Caco-2 (cell line): Measurements from ENCODE around the gene C1orf74. TPM values are rescaled to one million over a fixed set of nuclear protein-coding genes. Genes with fewer than 3 reads are reported as not detected.

Experiments used
- BruUV-seq: library from RNA; stranded (reverse); fragments of 400-500 nt; replicated peaks from 2 replicates; lab custom pipeline; 2021; lab: Mats Ljungman, UMichigan
- CTCF ChIA-PET: fragments of 300-600 bp; sonication (Branson Sonifier 250); formaldehyde crosslinking; loops from one replicate; lab custom pipeline; 2022; ENCODE audit warnings: antibody characterized with exemption; lab: Charles Lee
- POLR2A ChIA-PET: fragments of 300-600 bp; sonication (Branson Sonifier 250); formaldehyde crosslinking; loops from one replicate; lab custom pipeline; 2022; ENCODE audit warnings: antibody characterized with exemption; lab: Charles Lee
- DNase-seq, 2 experiments: peaks; one replicate each; pipeline versions ENCODE4 v3.0.0 to v3.0.0-alpha.2; 2020 to 2022
- H3K27me3 ChIP-seq: replicated peaks from 2 replicates; pipeline ENCODE4 v1.6.0; 2011; ENCODE audit warnings: low read length; ENCODE audit not compliant: control insufficient read depth, insufficient read depth
- H3K36me3 ChIP-seq: 2 replicates; pipeline ENCODE4 v1.5.1; 2011; ENCODE audit warnings: low read length; ENCODE audit not compliant: control insufficient read depth, insufficient read depth
- H3K4me1 ChIP-seq: fragments of 250-450 bp; sonication (Bioruptor Pico); 2 replicates; pipeline ENCODE4 v1.5.1; 2020; ENCODE audit warnings: mild to moderate bottlenecking
- H3K4me3 ChIP-seq: 2 replicates; pipeline ENCODE4 v1.5.1; 2011; ENCODE audit warnings: low read depth, mild to moderate bottlenecking, control low read depth, low read length
- H3K9me3 ChIP-seq: fragments of 250-450 bp; sonication (Bioruptor Pico); 2 replicates; pipeline ENCODE4 v1.5.1; 2020; ENCODE audit warnings: mild to moderate bottlenecking, moderate library complexity
- H3K27ac Mint-ChIP-seq: one replicate; pipeline ENCODE4 v1.8.0; 2022; ENCODE audit warnings: mixed read lengths; ENCODE audit not compliant: unreplicated experiment
- H3K27me3 Mint-ChIP-seq: one replicate; pipeline ENCODE4 v1.8.0; 2022; ENCODE audit warnings: mixed read lengths; ENCODE audit not compliant: insufficient read depth, unreplicated experiment
- H3K36me3 Mint-ChIP-seq: one replicate; pipeline ENCODE4 v1.8.0; 2022; ENCODE audit warnings: mild to moderate bottlenecking, mixed read lengths; ENCODE audit not compliant: insufficient read depth, unreplicated experiment
- H3K4me1 Mint-ChIP-seq: one replicate; pipeline ENCODE4 v1.8.0; 2022; ENCODE audit warnings: low read depth, mixed read lengths; ENCODE audit not compliant: unreplicated experiment
- H3K4me3 Mint-ChIP-seq: one replicate; pipeline ENCODE4 v1.8.0; 2022; ENCODE audit warnings: mild to moderate bottlenecking, moderate library complexity, mixed read lengths; ENCODE audit not compliant: unreplicated experiment
- H3K9me3 Mint-ChIP-seq: one replicate; pipeline ENCODE4 v1.8.0; 2022; ENCODE audit warnings: mixed read lengths; ENCODE audit not compliant: unreplicated experiment
- CTCF ChIP-seq, 2 experiments: fragments of 200-600 bp in 1 of 2; IDR thresholded peaks; 1 replicate in 1 of 2; 2 replicates in 1 of 2; pipeline versions ENCODE4 v1.5.1 to v1.8.0; 2011 to 2022; ENCODE audit warnings: antibody characterized with exemption in 1 of 2, control low read depth in 1 of 2, inconsistent platforms in 1 of 2, low read depth in 1 of 2, low read length in 1 of 2, mild to moderate bottlenecking in 1 of 2, moderate library complexity in 1 of 2; ENCODE audit not compliant: insufficient read depth in 1 of 2, severe bottlenecking in 1 of 2, unreplicated experiment in 1 of 2
- intact Hi-C: fragments of 100-400 bp; cut with micrococcal nuclease; formaldehyde crosslinking; loops from one replicate; pipeline ENCODE4 v1.10.0; 2022; ENCODE audit not compliant: unreplicated experiment
- total RNA-seq: library from RNA; stranded (reverse); gene quantifications from 2 replicates; pipeline ENCODE4 v1.2.3, GENCODE V29; 2022

C1orf74 gene
- total RNA-seq, 1 experiment from 2014 or later: 4.5 TPM

- Histone ChIP-seq H3K4me3 (no peak overlapping the region), H3K36me3 (no peaks in the 10 kb centered on the region), H3K9me3 (no peaks in the 10 kb centered on the region), H3K27me3 (no peaks in the 10 kb centered on the region), H3K4me1 (no peaks in the 10 kb centered on the region)
- TF ChIP-seq CTCF (IDR thresholded peaks at IDR 0.05; ENCODE audit: insufficient read depth in 1 of 2, low read depth in 1 of 2, low read length in 1 of 2, severe bottlenecking in 1 of 2, unreplicated experiment in 1 of 2): no peak
- POLR2A ChIA-PET: no interaction called here
- intact Hi-C loops: no loop called here
- BruUV-seq: no TSS peak
- no peaks in the 10 kb centered on the region for H3K4me1 Mint-ChIP-seq
- H3K4me3 Mint-ChIP-seq: no peak overlapping the region
- no peak overlapping the region for H3K27ac Mint-ChIP-seq
- DNase-seq: no peak
- CTCF ChIA-PET: no interaction called here
- no peaks in the 10 kb centered on the region for H3K9me3 Mint-ChIP-seq
- H3K27me3 Mint-ChIP-seq: peaks cover 9% of the 10 kb centered on the region
- H3K36me3 Mint-ChIP-seq: no peaks in the 10 kb centered on the region
Measured at GRCh38 chr1:209738270-209738669, 46.1 kb downstream of the C1orf74 start.

- no peak overlapping the region for H3K4me3 ChIP-seq
- TF ChIP-seq CTCF (IDR thresholded peaks at IDR 0.05; ENCODE audit: insufficient read depth in 1 of 2, low read depth in 1 of 2, low read length in 1 of 2, severe bottlenecking in 1 of 2, unreplicated experiment in 1 of 2): no peak
- no peaks in the 10 kb centered on the region for H3K9me3 ChIP-seq
- CTCF ChIA-PET: interaction anchor here (0.7 kb wide), 1 partner anchor 11 kb away, joined by 3 read pairs; no protein-coding TSS in a partner anchor
- H3K4me1 ChIP-seq: no peaks in the 10 kb centered on the region
- Mint-ChIP-seq H3K9me3 (no peaks in the 10 kb centered on the region), H3K36me3 (no peaks in the 10 kb centered on the region), H3K4me3 (no peak overlapping the region), H3K27ac (no peak overlapping the region), H3K27me3 (peaks cover 12% of the 10 kb centered on the region), H3K4me1 (no peaks in the 10 kb centered on the region)
- intact Hi-C loops: no loop called here
- DNase-seq: no peak
- POLR2A ChIA-PET: no interaction called here
- no peaks in the 10 kb centered on the region for H3K36me3 ChIP-seq
- no TSS peak for BruUV-seq
- no peaks in the 10 kb centered on the region for H3K27me3 ChIP-seq
Measured at GRCh38 chr1:209737118-209737505, 47.2 kb downstream of the C1orf74 start.

GRCh38 chr1:209736490-209737117 is 47.8 kb downstream of the C1orf74 start:
- no peaks in the 10 kb centered on the region for H3K36me3 ChIP-seq
- H3K4me1 ChIP-seq: no peaks in the 10 kb centered on the region
- intact Hi-C loops: no loop called here
- Mint-ChIP-seq H3K27me3 (peaks cover 9% of the 10 kb centered on the region), H3K4me3 (no peak overlapping the region), H3K9me3 (no peaks in the 10 kb centered on the region), H3K36me3 (no peaks in the 10 kb centered on the region), H3K4me1 (no peaks in the 10 kb centered on the region), H3K27ac (no peak overlapping the region)
- no peaks in the 10 kb centered on the region for H3K9me3 ChIP-seq
- TF ChIP-seq CTCF (IDR thresholded peaks at IDR 0.05; ENCODE audit: insufficient read depth in 1 of 2, low read depth in 1 of 2, low read length in 1 of 2, severe bottlenecking in 1 of 2, unreplicated experiment in 1 of 2): no peak
- ChIA-PET CTCF (no interaction called here), POLR2A (no interaction called here)
- no peaks in the 10 kb centered on the region for H3K27me3 ChIP-seq
- BruUV-seq: no TSS peak
- no peak overlapping the region for H3K4me3 ChIP-seq
- no peak for DNase-seq
